ENCODE data around the gene HAUS1.
"Not testable (repeated sequence)": the region's sequence is repeated elsewhere in the genome, so short reads cannot be mapped to it uniquely, and the experiment has no call there.

Gene HAUS1

GRCh38 chr18:46104128-46104911, at the start of gene HAUS1:
Gene HAUS1, plus strand, starts transcription at chr18:46104385. Its CDS starts 27 bp downstream, at chr18:46104412.
- peak; percentile 92 for DNase-seq (ENCODE audit: low spot score)

- no peak for DNase-seq (ENCODE audit: low spot score)
Measured at GRCh38 chr18:46054956-46055837, 49.0 kb upstream of the HAUS1 start.

- no peak for DNase-seq (ENCODE audit: low spot score)
Measured at GRCh38 chr18:46055838-46056230, 48.4 kb upstream of the HAUS1 start.

- no peak for DNase-seq (ENCODE audit: low spot score)
Measured at GRCh38 chr18:46060359-46060841, 43.8 kb upstream of the HAUS1 start.

- no peak for DNase-seq (ENCODE audit: low spot score)
Measured at GRCh38 chr18:46061387-46061786, 42.8 kb upstream of the HAUS1 start.

- no peak for DNase-seq (ENCODE audit: low spot score)
Measured at GRCh38 chr18:46061796-46062195, 42.4 kb upstream of the HAUS1 start.

- no peak for DNase-seq (ENCODE audit: low spot score)
Measured at GRCh38 chr18:46062781-46063180, 41.4 kb upstream of the HAUS1 start.

- DNase-seq (ENCODE audit: low spot score): no peak
Measured at GRCh38 chr18:46067438-46068007, 36.7 kb upstream of the HAUS1 start.

- no peak for DNase-seq (ENCODE audit: low spot score)
Measured at GRCh38 chr18:46068763-46069162, 35.4 kb upstream of the HAUS1 start.

GRCh38 chr18:46069524-46069923, 34.7 kb upstream of the HAUS1 start:
- no peak for DNase-seq (ENCODE audit: low spot score)

- DNase-seq (ENCODE audit: low spot score): no peak
Measured at GRCh38 chr18:46070232-46070631, 34.0 kb upstream of the HAUS1 start.

GRCh38 chr18:46070815-46071652, 33.2 kb upstream of the HAUS1 start:
- DNase-seq (ENCODE audit: low spot score): no peak

- DNase-seq (ENCODE audit: low spot score): peak; percentile 9
Measured at GRCh38 chr18:46071653-46072375, 32.4 kb upstream of the HAUS1 start, which contains the start of gene PSTPIP2. Gene PSTPIP2, minus strand, starts transcription at chr18:46072260. Its CDS starts 72 bp downstream, at chr18:46072188.

GRCh38 chr18:46072376-46072867, 31.8 kb upstream of the HAUS1 start:
- no peak for DNase-seq (ENCODE audit: low spot score)

- no peak for DNase-seq (ENCODE audit: low spot score)
Measured at GRCh38 chr18:46072959-46073358, 31.2 kb upstream of the HAUS1 start.

GRCh38 chr18:46073474-46074331, 30.5 kb upstream of the HAUS1 start:
- DNase-seq (ENCODE audit: low spot score): peak; percentile 47

- DNase-seq (ENCODE audit: low spot score): no peak
Measured at GRCh38 chr18:46079336-46079735, 24.8 kb upstream of the HAUS1 start.

GRCh38 chr18:46080156-46080555, 24.0 kb upstream of the HAUS1 start:
- no peak for DNase-seq (ENCODE audit: low spot score)

- DNase-seq (ENCODE audit: low spot score): no peak
Measured at GRCh38 chr18:46084431-46084830, 19.8 kb upstream of the HAUS1 start.

GRCh38 chr18:46088501-46088900, 15.7 kb upstream of the HAUS1 start:
- DNase-seq (ENCODE audit: low spot score): not testable (repeated sequence)
